ENCODE results near the gene BCL2.

DNA sequence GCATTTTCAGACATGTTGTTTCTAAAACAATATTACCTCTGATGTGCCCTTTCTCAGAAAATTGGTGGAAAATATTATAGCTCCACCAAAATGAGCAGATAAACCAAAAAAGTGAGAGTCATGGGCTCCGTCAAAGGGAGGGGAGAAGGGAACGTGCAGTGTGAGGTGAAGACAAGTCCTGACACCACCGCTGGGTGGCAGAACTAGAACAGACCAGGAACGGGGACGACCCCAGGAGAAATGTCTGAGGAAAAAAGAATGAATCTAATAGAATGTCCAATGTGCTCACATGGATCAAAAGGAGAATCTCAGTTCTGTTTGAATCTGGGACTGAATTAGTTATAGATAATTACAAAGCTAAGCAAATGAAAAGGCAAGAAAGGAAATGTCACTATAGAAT is 22.6 kb upstream of the BCL2 start:
- TF ChIP-seq CTCF (IDR thresholded peaks at IDR 0.05) (peak; percentile 39), CREM (CRISPR knock-in tag; IDR thresholded peaks at IDR 0.05) (no peak), FOXK1 (CRISPR knock-in tag; IDR thresholded peaks at IDR 0.05) (no peak), ZBTB43 (CRISPR knock-in tag; IDR thresholded peaks at IDR 0.05) (no peak), E2F1 (CRISPR knock-in tag; IDR thresholded peaks at IDR 0.05) (no peak), JAZF1 (CRISPR knock-in tag; IDR thresholded peaks at IDR 0.05) (no peak), ZNF263 (CRISPR knock-in tag; IDR thresholded peaks at IDR 0.05; ENCODE audit: low read depth) (no peak), SOX15 (CRISPR knock-in tag; IDR thresholded peaks at IDR 0.05) (no peak), ATF2 (CRISPR knock-in tag; IDR thresholded peaks at IDR 0.05; ENCODE audit: borderline replicate concordance, low read depth) (no peak), ETV6 (CRISPR knock-in tag; IDR thresholded peaks at IDR 0.05) (no peak), USF1 (CRISPR knock-in tag; IDR thresholded peaks at IDR 0.05) (no peak), CBFB (CRISPR knock-in tag; IDR thresholded peaks at IDR 0.05; ENCODE audit: low read depth) (no peak)
- TF ChIP-seq, protein P1, sequence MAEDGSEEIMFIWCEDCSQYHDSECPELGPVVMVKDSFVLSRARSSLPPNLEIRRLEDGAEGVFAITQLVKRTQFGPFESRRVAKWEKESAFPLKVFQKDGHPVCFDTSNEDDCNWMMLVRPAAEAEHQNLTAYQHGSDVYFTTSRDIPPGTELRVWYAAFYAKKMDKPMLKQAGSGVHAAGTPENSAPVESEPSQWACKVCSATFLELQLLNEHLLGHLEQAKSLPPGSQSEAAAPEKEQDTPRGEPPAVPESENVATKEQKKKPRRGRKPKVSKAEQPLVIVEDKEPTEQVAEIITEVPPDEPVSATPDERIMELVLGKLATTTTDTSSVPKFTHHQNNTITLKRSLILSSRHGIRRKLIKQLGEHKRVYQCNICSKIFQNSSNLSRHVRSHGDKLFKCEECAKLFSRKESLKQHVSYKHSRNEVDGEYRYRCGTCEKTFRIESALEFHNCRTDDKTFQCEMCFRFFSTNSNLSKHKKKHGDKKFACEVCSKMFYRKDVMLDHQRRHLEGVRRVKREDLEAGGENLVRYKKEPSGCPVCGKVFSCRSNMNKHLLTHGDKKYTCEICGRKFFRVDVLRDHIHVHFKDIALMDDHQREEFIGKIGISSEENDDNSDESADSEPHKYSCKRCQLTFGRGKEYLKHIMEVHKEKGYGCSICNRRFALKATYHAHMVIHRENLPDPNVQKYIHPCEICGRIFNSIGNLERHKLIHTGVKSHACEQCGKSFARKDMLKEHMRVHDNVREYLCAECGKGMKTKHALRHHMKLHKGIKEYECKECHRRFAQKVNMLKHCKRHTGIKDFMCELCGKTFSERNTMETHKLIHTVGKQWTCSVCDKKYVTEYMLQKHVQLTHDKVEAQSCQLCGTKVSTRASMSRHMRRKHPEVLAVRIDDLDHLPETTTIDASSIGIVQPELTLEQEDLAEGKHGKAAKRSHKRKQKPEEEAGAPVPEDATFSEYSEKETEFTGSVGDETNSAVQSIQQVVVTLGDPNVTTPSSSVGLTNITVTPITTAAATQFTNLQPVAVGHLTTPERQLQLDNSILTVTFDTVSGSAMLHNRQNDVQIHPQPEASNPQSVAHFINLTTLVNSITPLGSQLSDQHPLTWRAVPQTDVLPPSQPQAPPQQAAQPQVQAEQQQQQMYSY (CRISPR knock-in tag; IDR thresholded peaks at IDR 0.05): no peak
- TF ChIP-seq, protein P2, sequence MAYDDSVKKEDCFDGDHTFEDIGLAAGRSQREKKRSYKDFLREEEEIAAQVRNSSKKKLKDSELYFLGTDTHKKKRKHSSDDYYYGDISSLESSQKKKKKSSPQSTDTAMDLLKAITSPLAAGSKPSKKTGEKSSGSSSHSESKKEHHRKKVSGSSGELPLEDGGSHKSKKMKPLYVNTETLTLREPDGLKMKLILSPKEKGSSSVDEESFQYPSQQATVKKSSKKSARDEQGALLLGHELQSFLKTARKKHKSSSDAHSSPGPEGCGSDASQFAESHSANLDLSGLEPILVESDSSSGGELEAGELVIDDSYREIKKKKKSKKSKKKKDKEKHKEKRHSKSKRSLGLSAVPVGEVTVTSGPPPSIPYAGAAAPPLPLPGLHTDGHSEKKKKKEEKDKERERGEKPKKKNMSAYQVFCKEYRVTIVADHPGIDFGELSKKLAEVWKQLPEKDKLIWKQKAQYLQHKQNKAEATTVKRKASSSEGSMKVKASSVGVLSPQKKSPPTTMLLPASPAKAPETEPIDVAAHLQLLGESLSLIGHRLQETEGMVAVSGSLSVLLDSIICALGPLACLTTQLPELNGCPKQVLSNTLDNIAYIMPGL (CRISPR knock-in tag; IDR thresholded peaks at IDR 0.05): no peak
